ENCODE data around the gene SOD2.
"Not testable (repeated sequence)": the region's sequence is repeated elsewhere in the genome, so short reads cannot be mapped to it uniquely, and the experiment has no call there.

Gene SOD2

GRCh38 chr6:159693894-159694545 lies 979 bp upstream of the SOD2 start:
- peak; percentile 47 for DNase-seq (ENCODE audit: low read depth)
- TF ChIP-seq CTCF (IDR thresholded peaks at IDR 0.05; ENCODE audit: insufficient read depth, low read depth, low read length, missing control alignments), result no peak
- peak overlapping the region; percentile 77 for H3K4me3 ChIP-seq (ENCODE audit: low read depth, low read length)

DNA sequence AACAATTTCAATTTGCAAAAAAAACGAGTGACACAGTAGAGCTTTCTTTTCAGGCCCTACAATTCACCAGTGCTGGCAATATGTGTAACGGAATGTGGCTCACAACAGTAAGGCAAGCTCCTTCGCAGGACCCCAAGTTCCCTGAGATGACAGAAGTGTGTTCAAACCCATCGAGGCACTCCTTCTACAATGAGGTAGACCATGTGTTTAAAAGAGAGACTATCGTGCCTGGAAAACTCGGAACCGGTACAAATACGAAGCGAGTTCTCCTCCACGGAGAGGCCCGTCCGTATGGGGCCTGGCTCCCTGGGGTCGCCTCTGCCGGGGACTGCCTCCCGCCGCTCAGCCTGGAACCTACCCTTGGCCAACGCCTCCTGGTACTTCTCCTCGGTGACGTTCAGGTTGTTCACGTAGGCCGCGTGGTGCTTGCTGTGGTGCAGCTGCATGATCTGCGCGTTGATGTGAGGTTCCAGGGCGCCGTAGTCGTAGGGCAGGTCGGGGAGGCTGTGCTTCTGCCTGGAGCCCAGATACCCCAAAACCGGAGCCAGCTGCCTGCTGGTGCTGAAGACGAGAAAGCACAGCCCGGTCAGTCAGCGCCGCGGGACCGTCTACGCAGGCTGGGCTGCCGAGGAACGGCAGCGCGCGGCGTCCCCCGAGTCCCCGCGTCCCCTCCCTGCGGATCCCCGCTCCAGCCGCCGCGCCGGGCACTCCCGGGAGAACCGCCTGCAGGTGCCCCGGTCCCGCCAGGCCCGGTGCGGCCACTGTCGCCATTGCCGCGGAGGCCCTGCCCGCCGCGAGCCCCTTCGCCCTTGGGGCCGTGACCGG lies 526 bp downstream of the SOD2 start:
- no peak for TF ChIP-seq CTCF (IDR thresholded peaks at IDR 0.05; ENCODE audit: insufficient read depth, low read depth, low read length, missing control alignments)
- H3K4me3 ChIP-seq (ENCODE audit: low read depth, low read length), result peak overlapping the region; percentile 77
- peak; percentile 74 for DNase-seq (ENCODE audit: low read depth)

GRCh38 chr6:159691963-159692287 lies 1.1 kb downstream of the SOD2 start:
- DNase-seq (ENCODE audit: low read depth), result peak; percentile 14
- TF ChIP-seq CTCF (IDR thresholded peaks at IDR 0.05; ENCODE audit: insufficient read depth, low read depth, low read length, missing control alignments), result no peak

GRCh38 chr6:159691133-159691962 lies 1.7 kb downstream of the SOD2 start:
- TF ChIP-seq CTCF (IDR thresholded peaks at IDR 0.05; ENCODE audit: insufficient read depth, low read depth, low read length, missing control alignments), result peak; percentile 65
- DNase-seq (ENCODE audit: low read depth), result peak; percentile 67
- peak overlapping the region; percentile 77 for H3K4me3 ChIP-seq (ENCODE audit: low read depth, low read length)

More at GRCh38 chr6:159691963-159692287, 1.1 kb downstream of the SOD2 start:
- H3K4me3 ChIP-seq (ENCODE audit: low read depth, low read length), result peak overlapping the region; percentile 77

DNA sequence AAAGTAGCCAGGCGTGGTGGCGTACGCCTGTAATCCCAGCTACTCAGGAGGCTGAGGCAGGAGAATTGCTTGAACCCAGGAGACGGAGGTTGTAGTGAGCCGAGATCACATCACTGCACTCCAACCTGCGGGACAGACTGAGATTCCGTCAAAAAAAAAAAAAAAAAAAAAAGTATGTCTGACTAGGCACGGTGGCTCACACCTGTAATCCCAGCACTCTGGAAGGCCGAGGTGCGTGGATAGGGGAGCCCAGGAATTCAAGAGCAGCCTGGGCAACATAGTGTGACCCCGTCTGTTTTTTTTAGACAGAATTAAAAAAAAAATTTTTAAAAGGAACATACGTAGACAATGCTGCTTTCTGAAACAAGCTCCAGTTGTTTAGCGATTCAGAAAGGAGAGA lies 2.9 kb downstream of the SOD2 start:
- not testable (repeated sequence) for DNase-seq (ENCODE audit: low read depth); H3K4me3 ChIP-seq (ENCODE audit: low read depth, low read length)

DNA sequence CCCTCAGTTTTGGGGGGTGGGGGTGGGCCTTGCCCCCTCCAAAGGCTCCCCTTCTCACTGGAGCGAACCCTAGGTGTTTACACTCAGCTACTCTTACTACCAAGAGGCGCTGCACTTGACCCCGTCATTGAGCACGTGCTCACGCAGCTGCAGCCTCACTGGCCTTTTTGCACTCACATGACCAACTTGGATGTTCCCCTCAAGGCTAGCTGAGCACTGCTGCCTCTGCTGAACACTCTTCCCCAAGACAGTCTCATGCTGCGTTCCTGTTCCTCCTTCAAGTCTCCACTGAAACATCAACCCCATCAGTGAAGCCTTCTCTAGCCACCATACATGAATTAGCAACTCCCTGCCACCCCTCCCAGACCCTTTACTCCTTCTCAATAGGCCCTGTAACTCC lies 4.0 kb downstream of the SOD2 start:
- no peak for TF ChIP-seq CTCF (IDR thresholded peaks at IDR 0.05; ENCODE audit: insufficient read depth, low read depth, low read length, missing control alignments)
- no peak for DNase-seq (ENCODE audit: low read depth)
- no peak overlapping the region for H3K4me3 ChIP-seq (ENCODE audit: low read depth, low read length)

Data from GM12865 (cell line).